HepG2 (cell line): Measurements from ENCODE around the gene LGALS4. TPM values are rescaled to one million over a fixed set of nuclear protein-coding genes. Genes with fewer than 3 reads are reported as not detected.

Source experiments
- ATM ChIP-seq: fragments of 450-650 bp; IDR thresholded peaks from 2 replicates; pipeline ENCODE4 v1.7.1; 2017; ENCODE audit warnings: mild to moderate bottlenecking, borderline replicate concordance
- CCDC6 ChIP-seq: sonication (generic); formaldehyde crosslinking; IDR thresholded peaks from 2 replicates; pipeline ENCODE4 v1.8.1; 2022; ENCODE audit warnings: mild to moderate bottlenecking, missing genetic modification reagents, moderate library complexity
- CENPBD1 ChIP-seq: sonication (generic); formaldehyde crosslinking; IDR thresholded peaks from 2 replicates; pipeline ENCODE4 v1.8.0; 2022; ENCODE audit warnings: missing genetic modification reagents, low read depth, mild to moderate bottlenecking, borderline replicate concordance
- ELK4 ChIP-seq: sonication (generic); formaldehyde crosslinking; IDR thresholded peaks from 2 replicates; pipeline ENCODE4 v1.9.0; 2021; ENCODE audit warnings: missing genetic modification reagents, borderline replicate concordance
- HNF4A ChIP-seq: sonication (generic); formaldehyde crosslinking; IDR thresholded peaks from 2 replicates; pipeline ENCODE4 v1.4.0; 2020; ENCODE audit warnings: missing genetic modification reagents
- HNRNPL ChIP-seq: fragments of 200-400 bp; formaldehyde crosslinking; IDR thresholded peaks from 2 replicates; pipeline ENCODE4 v1.6.1; 2017; ENCODE audit warnings: mild to moderate bottlenecking, low read depth, low read length
- JUNB ChIP-seq: sonication (generic); formaldehyde crosslinking; IDR thresholded peaks from 2 replicates; pipeline ENCODE4 v1.8.0; 2022; ENCODE audit warnings: missing genetic modification reagents, mild to moderate bottlenecking, borderline replicate concordance
- MYPOP ChIP-seq: sonication (generic); formaldehyde crosslinking; IDR thresholded peaks from 2 replicates; pipeline ENCODE4 v1.8.1; 2023; ENCODE audit warnings: mild to moderate bottlenecking, moderate library complexity, missing genetic modification reagents
- RBFOX2 ChIP-seq: fragments of 200-400 bp; formaldehyde crosslinking; IDR thresholded peaks from 2 replicates; pipeline ENCODE4 v1.6.1; 2017; ENCODE audit warnings: low read depth, mild to moderate bottlenecking, low read length
- RFX3 ChIP-seq: IDR thresholded peaks from 2 replicates; pipeline ENCODE4 v1.6.1; 2016; ENCODE audit warnings: missing biosample characterization, missing genetic modification reagents
- RFX5 ChIP-seq: IDR thresholded peaks from 2 replicates; pipeline ENCODE4 v1.6.1; 2011; ENCODE audit warnings: low read depth, low read length, improper control_type of control experiment
- RFXANK ChIP-seq: IDR thresholded peaks from 2 replicates; pipeline ENCODE4 v1.6.1; 2016
- ZBTB34 ChIP-seq: sonication (generic); formaldehyde crosslinking; IDR thresholded peaks from 2 replicates; pipeline ENCODE4 v1.8.0; 2022; ENCODE audit warnings: mild to moderate bottlenecking, missing genetic modification reagents
- ZNF441 ChIP-seq: sonication (generic); formaldehyde crosslinking; IDR thresholded peaks from 2 replicates; pipeline ENCODE4 v1.7.0; 2021; ENCODE audit warnings: missing genetic modification reagents, borderline replicate concordance
- ZNF572 ChIP-seq: sonication (generic); formaldehyde crosslinking; IDR thresholded peaks from 2 replicates; pipeline ENCODE4 v1.5.1; 2020; ENCODE audit warnings: mild to moderate bottlenecking, missing genetic modification reagents
- ZNF609 ChIP-seq: sonication (generic); formaldehyde crosslinking; IDR thresholded peaks from 2 replicates; pipeline ENCODE4 v1.4.0; 2020; ENCODE audit warnings: mild to moderate bottlenecking, missing genetic modification reagents, borderline replicate concordance
- polyA plus RNA-seq, 8 experiments: library from polyadenylated mRNA; depleted of rRNA in 3 of 8; stranded (reverse) in 7 of 8; unstranded in 1 of 8; fragments of >200 nt; fragmentation: Illumina TruSeq in 4 of 8; extraction: Trizol in 4 of 8; gene quantifications; 2 replicates each; pipeline versions ENCODE4 v1.2.1 to v1.2.3, GENCODE V29; 2011 to 2016; ENCODE audit warnings: low read depth in 4 of 8, missing spikeins in 1 of 8, mixed read lengths in 1 of 8; ENCODE audit not compliant: insufficient read depth in 1 of 8
- total RNA-seq, 5 experiments: library from RNA; depleted of rRNA; stranded (reverse); fragments of >200 nt; fragmentation: Illumina TruSeq; extraction: Trizol; gene quantifications; 2 replicates each; pipeline ENCODE4 v1.2.3, GENCODE V29; 2016; ENCODE audit warnings: low read depth in 1 of 5

Gene LGALS4
- total and polyA plus RNA-seq, 2 of the 13 experiments (the other 11 are each of a cell fraction or from before 2014, with no cell fraction given), result 0.24 to 0.71 TPM

- TF ChIP-seq ZNF609 (peak; percentile 69), RFX5 (no peak), ATM (no peak), RFX3 (no peak), MYPOP (CRISPR knock-in tag) (no peak), HNF4A (CRISPR knock-in tag) (peak; percentile 99), HNRNPL (no peak), ZBTB34 (CRISPR knock-in tag) (peak; percentile 81; the same call in 1 of the 2 replicates), RFXANK (CRISPR knock-in tag) (no peak), CCDC6 (CRISPR knock-in tag) (no peak; the same call in 1 of the 2 replicates), RBFOX2 (no peak), JUNB (no peak), ZNF441 (no peak), CENPBD1 (CRISPR knock-in tag) (no peak), ELK4 (CRISPR knock-in tag) (no peak), ZNF572 (CRISPR knock-in tag) (no peak)
Measured at GRCh38 chr19:38759590-38760003, 53.1 kb downstream of the LGALS4 start (continued).
